Measurements from ENCODE around the gene GOT1. TPM values are rescaled to one million over a fixed set of nuclear protein-coding genes. Genes with fewer than 3 reads are reported as not detected.

Gene GOT1
- total RNA-seq, 1 donor from 2014 or later: 507 TPM

- intact Hi-C loops (cut with DNase I): no loop called here
- no peak for DNase-seq (ENCODE audit: missing footprints)
- ATAC-seq: peak; percentile 28
Observed at GRCh38 chr10:99410876-99411275, 19.5 kb downstream of the GOT1 start.

GRCh38 chr10:99410146-99410545 is 20.3 kb downstream of the GOT1 start:
- DNase-seq (ENCODE audit: missing footprints): no peak
- ATAC-seq: no peak
- intact Hi-C loops (cut with DNase I): no loop called here

GRCh38 chr10:99406149-99406548 is 24.3 kb downstream of the GOT1 start:
- DNase-seq (ENCODE audit: missing footprints) (no peak), ATAC-seq (no peak)
- intact Hi-C loops (cut with DNase I): no loop called here

GRCh38 chr10:99403674-99404073 is 26.8 kb downstream of the GOT1 start:
- ATAC-seq (no peak), DNase-seq (ENCODE audit: missing footprints) (no peak)
- intact Hi-C loops (cut with DNase I): no loop called here

- ATAC-seq (no peak), DNase-seq (ENCODE audit: missing footprints) (no peak)
- intact Hi-C loops (cut with DNase I): no loop called here
Observed at GRCh38 chr10:99399664-99400063, 30.8 kb downstream of the GOT1 start.

GRCh38 chr10:99396471-99396870 is 34.0 kb downstream of the GOT1 start:
- no peak for ATAC-seq
- intact Hi-C loops (cut with DNase I): no loop called here
- no peak for DNase-seq (ENCODE audit: missing footprints)

GRCh38 chr10:99395750-99396445 is 34.5 kb downstream of the GOT1 start:
- intact Hi-C loops (cut with DNase I): no loop called here
- ATAC-seq (no peak), DNase-seq (ENCODE audit: missing footprints) (no peak)

- no peak for ATAC-seq
- intact Hi-C loops (cut with DNase I): no loop called here
- DNase-seq (ENCODE audit: missing footprints): no peak
Observed at GRCh38 chr10:99394761-99395386, 35.5 kb downstream of the GOT1 start.

- DNase-seq (ENCODE audit: missing footprints) (no peak), ATAC-seq (no peak)
- intact Hi-C loops (cut with DNase I): no loop called here
Observed at GRCh38 chr10:99394256-99394655, 36.2 kb downstream of the GOT1 start.

GRCh38 chr10:99393683-99394082 is 36.7 kb downstream of the GOT1 start:
- intact Hi-C loops (cut with DNase I): loop anchor here (2.0 kb wide), 1 partner anchor 219 kb away; no protein-coding TSS in a partner anchor
- no peak for ATAC-seq
- DNase-seq (ENCODE audit: missing footprints): no peak

- ATAC-seq: no peak
- intact Hi-C loops (cut with DNase I): loop anchor here (2.0 kb wide), 1 partner anchor 220 kb away; no protein-coding TSS in a partner anchor
- no peak for DNase-seq (ENCODE audit: missing footprints)
Observed at GRCh38 chr10:99393036-99393435, 37.4 kb downstream of the GOT1 start.

GRCh38 chr10:99391346-99391745 is 39.1 kb downstream of the GOT1 start:
- ATAC-seq: peak; percentile 45
- intact Hi-C loops (cut with DNase I): no loop called here
- DNase-seq (ENCODE audit: missing footprints): no peak

- ATAC-seq (no peak), DNase-seq (ENCODE audit: missing footprints) (no peak)
- intact Hi-C loops (cut with DNase I): no loop called here
Observed at GRCh38 chr10:99389729-99390480, 40.5 kb downstream of the GOT1 start.

- ATAC-seq (no peak), DNase-seq (ENCODE audit: missing footprints) (no peak)
- intact Hi-C loops (cut with DNase I): no loop called here
Observed at GRCh38 chr10:99387541-99387940, 42.9 kb downstream of the GOT1 start.

GRCh38 chr10:99387071-99387470 is 43.4 kb downstream of the GOT1 start:
- DNase-seq (ENCODE audit: missing footprints): no peak
- ATAC-seq: no peak
- intact Hi-C loops (cut with DNase I): no loop called here

- intact Hi-C loops (cut with DNase I): no loop called here
- DNase-seq (ENCODE audit: missing footprints): no peak
- ATAC-seq: no peak
Observed at GRCh38 chr10:99382176-99382575, 48.2 kb downstream of the GOT1 start.

- intact Hi-C loops (cut with DNase I): no loop called here
- DNase-seq (ENCODE audit: missing footprints): no peak
- ATAC-seq: no peak
Observed at GRCh38 chr10:99375426-99375825, 55.0 kb downstream of the GOT1 start.

- ATAC-seq: no peak
- DNase-seq (ENCODE audit: missing footprints): no peak
- intact Hi-C loops (cut with DNase I): loop anchor here (5.0 kb wide), 1 partner anchor 128 kb away; no protein-coding TSS in a partner anchor
Observed at GRCh38 chr10:99374972-99375371, 55.5 kb downstream of the GOT1 start.

GRCh38 chr10:99374526-99374925 is 55.9 kb downstream of the GOT1 start:
- no peak for DNase-seq (ENCODE audit: missing footprints)
- intact Hi-C loops (cut with DNase I): loop anchor here (5.0 kb wide), 1 partner anchor 127 kb away; no protein-coding TSS in a partner anchor

More at GRCh38 chr10:99374526-99374925, 55.9 kb downstream of the GOT1 start:
- no peak for ATAC-seq

Data from Right ventricle myocardium inferior (tissue), 1 donor.